NCI-H1930 (cell line): ENCODE data around the gene VKORC1.
"Not testable (repeated sequence)": the region's sequence is repeated elsewhere in the genome, so short reads cannot be mapped to it uniquely, and the experiment has no call there.

Source experiments
- DNase-seq, 2 experiments: peaks; one replicate each; lab custom pipeline; 2025; lab: John Stamatoyannopoulos, UW

The VKORC1 gene

DNA sequence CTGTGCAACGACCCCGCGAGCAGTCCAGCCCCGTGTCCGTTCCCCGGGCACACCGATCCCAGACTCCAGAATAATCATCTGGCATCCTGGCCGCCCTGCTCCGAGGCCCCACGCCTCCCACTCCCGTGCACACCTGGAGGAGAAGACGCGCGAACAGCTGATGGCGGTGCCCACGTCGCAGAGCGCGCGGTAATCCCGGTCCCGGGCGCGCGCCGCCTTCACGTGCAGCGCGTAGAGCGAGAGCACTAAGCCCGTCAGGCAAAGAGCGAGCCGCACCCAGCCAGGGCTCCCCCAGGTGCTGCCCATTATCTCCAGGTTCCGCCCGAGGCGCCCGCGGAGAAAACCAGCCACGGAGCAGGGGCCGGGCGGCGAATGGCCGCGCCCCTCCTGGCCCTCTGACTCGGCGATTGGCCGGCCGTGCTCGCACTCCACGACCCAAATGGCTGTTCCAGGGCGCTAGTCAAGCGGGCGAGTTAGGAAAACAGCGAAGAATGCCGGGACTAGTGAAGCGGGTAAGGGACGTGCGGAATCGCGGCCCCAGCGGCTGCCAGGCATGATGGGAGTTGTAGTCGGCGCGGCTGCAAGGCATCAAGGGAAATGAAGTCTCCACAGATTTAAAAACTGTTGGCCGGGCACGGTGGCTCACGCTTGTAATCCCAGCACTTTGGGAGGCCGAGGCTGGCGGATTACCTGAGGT lies at the start of gene VKORC1:
Gene VKORC1, minus strand, starts transcription at position 374 of the 697 bp plus-strand sequence. Its CDS starts 68 bp downstream, at position 306.
- peak; percentile 98 to 99 for DNase-seq

DNA sequence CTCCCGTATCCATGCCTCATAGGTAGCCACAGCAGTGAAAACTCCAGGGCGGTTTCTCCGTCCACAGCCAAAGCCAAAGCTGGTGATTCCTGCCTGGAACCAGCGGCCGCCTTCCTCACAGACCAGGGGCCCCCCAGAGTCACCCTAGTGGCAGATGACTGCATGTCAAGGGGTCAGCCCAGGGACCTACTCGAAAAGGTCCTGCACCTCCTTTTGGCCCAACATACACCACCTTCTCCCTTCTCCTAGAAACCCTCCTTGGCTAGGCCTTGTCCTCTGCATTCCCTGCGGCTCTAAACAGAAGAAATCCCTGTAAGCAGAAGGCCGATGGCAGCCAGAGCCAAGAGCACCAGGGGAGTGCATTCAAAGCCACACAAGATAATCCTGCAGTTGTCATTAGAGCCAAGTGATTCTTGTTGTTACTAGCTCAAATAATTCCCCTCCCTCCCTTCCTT lies 49.1 kb upstream of the VKORC1 start:
- no peak for DNase-seq

DNA sequence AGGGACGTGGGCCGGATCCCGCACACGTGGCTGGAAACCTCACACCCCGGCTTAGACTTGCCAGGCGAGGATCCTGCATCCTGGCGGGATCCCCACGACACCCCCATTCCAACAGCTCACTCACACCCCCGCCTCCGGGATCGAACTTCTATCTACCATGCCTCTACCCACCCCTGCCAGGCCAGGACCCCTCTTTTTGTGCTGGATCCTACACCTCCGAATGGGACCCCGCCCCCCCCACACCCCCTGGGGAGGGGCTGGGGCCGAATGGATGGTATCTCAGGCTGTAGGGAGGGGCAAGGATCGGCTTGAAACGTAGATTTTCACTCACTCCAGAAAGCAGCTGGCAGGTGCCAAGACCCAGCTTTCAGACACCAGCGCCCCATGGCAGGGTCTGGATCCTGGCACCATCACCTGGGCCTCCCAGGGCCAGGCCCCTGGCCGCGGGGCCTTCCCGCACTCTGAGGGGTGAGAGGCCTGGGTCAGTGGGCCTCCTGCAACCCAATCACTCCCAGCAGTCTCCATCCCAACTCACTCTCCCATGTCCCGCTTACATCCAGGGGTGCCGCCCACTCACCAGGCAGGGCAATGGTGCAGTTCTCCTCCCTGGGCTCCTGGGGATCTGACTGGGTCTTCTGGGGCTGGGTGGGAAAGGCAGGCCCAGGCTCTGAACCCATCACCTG lies 48.6 kb upstream of the VKORC1 start:
- DNase-seq: no peak

DNA sequence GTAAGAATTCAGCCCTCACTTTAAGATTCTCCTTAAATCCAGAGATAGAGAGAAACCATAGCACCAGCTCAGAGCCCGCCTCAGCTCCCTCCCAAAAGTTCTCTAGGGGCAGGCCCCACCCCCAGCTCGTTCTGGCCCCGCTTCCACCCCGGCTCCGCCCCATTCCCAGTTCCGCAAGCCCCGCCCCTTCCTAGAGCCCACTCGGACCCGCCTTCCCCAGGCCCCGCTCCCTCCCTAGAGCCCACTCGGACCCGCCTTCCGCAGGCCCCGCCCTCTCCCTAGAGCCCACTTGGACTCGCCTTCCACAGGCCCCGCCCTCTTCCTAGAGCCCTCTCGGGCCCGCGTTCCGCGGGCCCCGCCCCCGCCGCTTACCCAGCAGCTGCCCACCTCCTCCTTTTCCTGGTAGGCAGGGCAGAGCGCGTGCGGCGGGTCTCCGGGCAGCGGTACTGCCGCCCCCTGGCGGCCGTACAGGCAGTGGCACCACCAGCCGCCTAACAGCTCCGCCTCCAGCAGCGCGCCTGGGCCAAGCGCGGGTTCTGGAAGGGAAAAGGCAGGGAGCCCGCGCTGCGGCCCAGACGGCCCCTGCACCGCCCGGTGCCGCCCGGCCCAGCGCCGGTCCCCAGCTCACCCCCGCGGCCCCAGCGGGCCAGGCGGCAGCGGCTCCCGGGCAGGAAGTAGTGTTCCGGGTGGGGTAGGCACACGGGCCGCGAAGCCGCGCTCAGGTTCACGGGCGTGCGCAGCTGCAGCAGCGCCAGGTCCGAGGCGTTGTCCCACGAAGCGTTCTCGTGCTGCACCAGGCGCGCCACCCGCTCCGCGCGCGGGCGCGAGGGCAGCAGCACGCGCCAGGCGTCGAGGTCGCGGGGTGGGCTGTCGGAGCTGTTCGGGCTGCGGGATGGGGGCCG lies 47.8 kb upstream of the VKORC1 start:
- DNase-seq: peak; percentile 99

DNA sequence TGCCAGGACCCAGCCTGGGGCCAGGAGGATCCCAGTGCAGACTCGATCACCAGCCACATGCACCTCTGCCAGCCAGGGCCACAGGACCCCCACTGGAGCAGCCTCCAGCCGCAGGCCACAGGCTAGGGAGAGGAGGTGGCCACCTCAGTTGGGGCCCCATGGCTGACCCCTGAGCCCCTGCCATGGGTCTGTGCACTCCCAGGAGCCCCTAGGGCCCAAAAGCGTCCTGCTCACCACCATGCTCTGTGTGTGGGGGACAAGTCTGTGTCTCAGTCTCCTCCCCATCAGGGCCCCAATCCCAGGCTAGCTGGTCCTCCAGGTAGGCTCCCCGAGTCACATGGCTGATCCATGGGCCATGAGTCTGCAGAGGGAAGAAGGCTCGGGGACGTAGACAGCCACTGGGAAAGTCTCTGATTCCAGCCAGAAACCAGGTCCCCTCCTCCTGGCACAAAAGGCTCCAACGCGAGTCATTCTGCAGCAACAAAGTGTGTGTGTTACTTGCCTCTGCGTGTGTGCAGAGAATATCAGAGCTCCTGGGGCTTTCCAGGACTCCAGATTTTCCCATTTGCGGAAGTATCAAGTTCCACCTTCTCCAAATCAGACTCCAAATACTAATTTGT lies 47.0 kb upstream of the VKORC1 start:
- no peak for DNase-seq

DNA sequence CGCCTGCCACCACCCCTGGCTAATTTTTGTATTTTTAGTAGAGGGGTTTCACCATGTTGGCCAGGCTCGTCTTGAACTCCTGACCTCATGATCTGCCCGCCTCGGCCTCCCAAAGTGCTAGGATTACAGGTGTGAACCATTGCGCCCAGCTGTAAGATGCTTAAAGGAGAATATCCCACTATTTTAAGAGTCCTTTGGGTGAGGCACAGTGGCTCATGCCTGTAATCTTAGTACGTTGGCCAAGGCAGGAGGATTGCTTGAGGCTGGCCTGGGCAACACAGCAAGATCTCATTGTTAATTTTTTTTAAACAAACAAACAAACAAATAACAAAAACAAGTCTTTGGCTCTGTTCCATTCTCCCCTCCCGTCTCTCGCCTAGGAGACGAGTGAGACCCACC lies 46.5 kb upstream of the VKORC1 start:
- not testable (repeated sequence) for DNase-seq

DNA sequence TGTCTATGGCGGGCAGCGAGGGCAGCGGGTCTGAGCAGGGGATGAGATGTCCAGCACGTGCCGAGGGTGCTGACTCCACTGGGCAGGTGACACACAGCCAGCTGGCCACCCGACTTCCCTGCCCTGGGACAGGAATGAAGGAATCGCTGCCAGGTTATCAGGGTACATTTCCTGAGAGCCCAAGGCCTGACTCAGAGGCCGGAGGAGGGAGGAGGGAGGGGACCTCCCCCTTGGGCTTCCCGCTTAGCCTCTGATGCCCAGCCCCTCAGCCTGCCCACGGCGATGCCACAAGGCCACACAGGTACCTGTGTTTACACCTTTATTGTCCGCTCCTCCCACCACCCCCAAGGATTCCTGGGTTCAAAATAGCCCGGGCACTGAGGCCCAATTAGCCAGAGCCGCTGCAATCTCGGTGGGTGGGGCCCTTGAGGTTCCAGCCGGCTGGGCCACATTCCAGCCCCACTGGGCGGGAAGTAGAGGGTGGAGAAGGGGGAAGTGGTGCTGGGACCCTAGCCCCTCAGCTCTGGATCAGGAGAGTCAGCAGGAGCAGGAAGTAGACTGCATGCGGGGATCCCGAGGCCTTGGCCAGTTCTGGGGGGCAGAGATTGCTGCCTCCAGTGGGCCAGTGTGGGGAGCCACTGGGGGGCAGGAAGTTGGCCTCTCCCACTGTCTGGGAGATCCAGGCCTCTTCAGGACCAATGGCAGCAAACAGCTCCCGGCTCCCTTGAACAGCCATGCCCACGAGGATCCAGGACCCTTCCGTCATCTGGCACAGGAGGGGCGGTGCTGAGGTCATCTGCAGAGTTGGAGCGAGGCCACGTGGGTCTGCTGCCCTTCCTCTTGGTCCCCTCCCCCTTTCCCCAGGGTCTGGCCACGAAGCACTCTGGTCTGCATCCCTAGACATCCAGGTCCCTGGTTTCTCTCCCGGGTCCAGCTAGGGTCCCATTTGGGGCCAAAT lies 44.3 kb upstream of the VKORC1 start:
- no peak for DNase-seq

DNA sequence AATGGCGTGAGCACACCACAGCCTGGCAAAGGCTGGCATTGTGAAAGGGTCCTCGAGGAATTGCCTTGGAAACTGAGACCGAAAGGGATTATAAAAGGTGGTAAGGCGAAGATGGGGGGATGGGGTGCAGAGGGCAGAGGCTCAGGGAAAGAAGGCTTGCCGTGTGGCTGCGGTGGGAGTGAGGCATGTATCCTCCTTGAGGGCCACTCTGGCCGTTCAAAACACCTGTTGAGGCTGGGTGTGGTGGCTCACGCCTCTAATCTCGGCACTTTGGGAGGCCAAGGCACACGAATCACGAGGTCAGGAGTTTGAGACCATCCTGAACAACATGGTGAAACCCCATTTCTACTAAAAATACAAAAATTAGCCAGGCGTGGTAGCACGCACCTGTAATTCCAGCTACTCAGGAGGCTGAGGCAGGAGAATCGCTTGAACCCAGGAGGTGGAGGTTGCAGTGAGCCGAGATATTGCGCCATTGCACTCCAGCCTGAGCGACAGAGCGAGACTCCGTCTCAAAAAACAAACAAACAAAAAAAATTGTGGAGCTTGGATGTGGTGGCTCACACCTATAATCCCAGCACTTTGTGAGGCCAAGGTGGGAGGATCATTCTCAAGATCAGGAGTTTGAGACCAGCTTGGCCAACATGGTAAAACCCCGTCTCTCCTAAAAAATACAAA lies 42.4 kb upstream of the VKORC1 start:
- not testable (repeated sequence) for DNase-seq

DNA sequence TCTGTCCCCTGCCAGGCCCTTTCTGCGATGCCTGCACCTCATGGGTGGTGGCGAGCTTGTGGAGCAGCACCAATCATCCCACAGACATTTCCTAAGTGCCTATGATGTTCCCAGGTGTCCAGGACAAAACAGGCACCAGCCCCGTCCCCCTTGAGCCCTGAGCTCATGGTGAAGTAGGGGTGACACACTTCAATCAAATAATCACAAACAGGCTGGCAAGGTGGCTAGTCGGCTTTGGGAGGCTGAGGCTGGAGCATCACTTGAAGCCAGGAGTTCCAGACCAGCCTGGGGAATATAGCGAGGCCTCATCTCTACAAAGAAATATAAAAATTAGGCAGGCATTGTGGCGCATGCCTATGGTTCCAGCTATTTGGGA lies 41.7 kb upstream of the VKORC1 start:
- no peak for DNase-seq

DNA sequence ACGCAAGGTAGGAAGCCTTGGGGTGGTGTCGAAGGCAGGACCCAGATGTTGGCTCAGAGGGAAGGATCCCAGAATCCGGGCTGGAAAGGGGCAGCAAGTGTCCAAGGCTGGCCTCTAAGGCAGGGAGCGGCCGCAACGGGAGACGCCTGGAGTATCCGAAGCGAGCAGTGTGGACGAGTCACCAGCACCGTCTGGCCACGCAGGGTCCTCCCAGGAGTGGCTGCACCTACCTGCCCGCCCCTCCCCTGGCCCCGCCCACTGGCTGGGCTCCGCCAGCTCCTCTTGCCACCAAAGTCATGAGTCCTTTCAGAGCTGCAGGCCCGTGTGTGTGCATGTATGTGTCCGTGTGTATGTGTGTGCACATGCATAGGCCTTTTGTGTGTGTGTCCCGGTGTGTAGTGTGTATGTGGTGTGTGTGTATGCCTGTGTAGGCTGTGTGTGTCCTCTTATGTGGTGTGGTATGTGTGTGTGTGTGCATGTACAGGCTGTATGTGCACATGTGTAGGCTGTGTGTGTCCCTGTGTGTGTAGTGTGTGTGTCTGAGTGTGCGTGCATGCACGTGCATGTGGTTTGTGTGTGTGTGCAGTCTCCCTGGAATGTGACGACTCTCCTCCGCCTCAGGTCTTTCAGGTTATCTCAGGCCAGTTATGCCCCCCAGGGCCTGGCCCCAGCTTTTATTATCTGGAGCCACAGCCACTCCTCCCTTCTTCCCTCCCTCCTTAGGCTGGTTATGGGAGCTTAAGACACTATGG lies 41.1 kb upstream of the VKORC1 start, which contains the start of gene PRSS8:
Gene PRSS8, minus strand, starts transcription at position 193 of the 752 bp plus-strand sequence. CDS start 229 bp downstream, outside the sequence.
- no peak for DNase-seq

DNA sequence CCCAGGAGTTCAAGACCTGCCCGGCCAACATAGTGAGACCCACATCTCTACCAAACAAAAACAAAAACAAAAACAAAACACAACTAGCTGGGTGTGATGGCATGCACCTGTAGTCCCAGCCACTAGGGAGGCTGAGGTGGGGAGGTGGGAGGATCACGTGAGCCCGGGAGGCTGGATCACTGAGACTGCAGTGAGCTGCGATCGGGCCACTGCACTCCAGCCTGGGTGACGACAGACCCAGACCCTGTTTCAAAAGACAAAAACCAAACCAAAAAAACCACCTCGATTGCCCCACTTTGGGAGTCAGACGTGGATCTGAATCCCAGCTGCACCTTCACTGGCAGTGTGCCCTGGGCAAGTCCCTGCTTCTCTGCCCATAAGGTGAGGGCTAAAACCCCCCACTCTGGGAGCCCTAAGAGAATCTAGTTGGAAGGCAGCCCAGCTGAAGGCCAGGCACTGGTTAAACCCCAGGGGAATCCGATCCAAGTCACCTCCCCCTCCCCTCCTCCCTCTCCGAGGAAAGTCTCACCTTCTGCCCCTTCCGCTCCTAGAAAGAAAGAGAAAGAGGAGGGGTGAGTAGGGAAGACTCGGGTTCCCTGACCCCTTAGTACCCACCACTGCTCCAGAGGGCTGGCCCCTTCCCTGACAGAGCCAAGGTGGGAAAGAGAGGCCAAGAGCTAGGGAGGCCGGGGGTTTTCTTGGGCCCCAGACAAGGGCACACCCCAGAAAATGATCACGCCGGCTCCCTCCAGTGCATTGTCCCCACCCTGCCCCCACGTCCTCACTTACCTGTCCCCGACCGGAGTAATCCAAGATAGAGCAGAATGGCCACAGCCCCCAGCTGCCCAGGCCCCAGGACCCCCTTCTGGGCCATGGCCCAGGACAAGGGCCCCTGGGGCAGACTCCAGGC lies 40.3 kb upstream of the VKORC1 start:
- no peak for DNase-seq

DNA sequence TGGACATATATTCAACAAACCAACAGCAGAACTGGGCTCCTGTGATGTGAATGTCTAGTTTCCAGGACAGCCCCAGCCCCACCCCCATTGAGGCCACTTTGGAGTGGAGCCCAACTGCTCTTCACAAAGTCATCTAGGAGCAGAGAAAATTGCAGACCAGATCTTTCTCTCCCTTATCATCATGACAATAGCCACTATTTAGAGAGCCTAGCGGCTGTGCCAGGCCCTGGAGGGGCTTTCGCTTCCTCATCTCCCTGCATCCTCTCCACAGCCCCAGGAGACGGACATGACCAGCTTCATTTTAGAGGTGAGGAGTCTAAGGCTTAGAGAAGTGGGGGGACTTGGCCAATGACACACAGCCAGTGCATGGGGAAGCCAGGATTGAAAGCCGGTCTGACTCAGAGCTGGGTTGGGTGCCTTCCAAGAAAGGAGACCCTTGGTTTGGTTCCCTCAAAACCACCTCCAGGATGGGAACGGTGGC lies 39.5 kb upstream of the VKORC1 start:
- DNase-seq: no peak

DNA sequence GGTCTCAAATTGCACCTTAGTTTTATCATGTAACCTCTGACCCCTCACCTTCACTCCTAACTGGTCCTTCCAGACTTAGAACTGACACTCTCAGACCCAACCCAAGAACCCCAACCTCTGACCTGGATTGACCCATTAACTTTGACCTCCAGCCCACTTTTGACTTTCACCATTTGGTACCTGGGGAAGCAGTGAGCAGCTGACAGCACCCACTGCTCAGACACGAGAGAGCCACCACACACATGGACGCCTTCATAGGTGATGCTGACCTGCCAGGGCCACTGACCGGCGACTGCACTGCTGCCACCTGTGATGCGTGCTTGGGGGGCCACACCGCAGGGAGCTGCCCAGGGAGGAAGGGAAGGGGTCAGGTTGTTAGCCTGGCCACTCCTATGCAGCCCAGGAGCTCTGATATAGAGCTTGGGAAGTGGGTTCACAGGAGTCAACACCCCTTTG lies 38.5 kb upstream of the VKORC1 start:
- DNase-seq: no peak

DNA sequence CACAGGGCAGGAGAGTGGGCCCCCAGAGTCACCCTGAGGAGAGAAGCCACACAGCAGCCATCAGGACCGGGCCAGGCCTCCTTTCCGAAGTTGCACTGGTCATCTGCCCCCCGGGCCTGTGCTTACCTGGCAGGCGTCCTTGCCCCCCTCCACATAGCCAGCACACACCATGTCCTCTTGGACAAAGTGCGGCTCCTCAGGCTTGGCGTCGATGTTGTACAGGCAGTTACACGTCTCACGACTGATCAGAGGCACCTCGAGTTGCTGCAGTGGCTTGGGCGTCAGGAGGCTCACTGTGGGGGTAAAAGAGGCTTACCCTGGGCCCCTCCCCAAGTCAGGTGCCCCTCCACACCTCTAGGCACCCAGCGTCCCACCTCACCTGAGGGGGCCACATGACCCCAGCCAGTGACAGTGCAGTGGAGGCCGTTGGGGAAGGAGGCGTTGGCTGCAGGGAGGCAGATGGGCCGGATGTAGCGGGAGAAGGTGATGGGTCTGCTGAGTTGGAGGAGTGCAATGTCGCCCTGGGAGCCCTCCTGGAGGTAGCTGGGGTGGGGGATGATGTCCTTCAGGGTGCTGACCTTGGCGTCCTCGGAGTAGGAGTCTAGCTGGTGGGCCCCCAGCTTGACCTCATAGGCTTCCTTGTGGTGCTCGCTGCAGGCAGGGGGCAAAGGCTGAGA lies 37.8 kb upstream of the VKORC1 start:
- DNase-seq: no peak

DNA sequence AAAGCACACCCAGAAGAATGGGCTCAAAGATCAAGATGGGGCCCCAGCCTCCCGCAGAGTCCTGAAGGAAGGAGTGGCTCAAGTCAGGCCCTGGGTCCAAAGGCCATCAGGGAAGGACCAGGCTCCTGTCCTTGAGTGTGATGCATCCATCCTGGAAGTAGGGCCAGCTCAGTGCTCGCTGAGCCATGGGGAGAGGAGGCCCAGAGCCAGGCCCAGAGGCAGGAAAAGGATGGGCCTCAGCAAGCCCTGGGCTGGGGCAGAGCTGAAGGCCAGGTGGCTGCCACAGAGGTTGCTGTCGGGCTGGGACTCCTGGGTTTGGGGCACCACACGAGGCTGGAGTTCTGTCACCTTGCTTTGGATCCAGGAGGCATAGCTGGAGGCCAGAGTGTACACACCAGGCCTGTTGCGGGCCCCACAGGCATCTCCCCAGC lies 37.3 kb upstream of the VKORC1 start:
- no peak for DNase-seq

DNA sequence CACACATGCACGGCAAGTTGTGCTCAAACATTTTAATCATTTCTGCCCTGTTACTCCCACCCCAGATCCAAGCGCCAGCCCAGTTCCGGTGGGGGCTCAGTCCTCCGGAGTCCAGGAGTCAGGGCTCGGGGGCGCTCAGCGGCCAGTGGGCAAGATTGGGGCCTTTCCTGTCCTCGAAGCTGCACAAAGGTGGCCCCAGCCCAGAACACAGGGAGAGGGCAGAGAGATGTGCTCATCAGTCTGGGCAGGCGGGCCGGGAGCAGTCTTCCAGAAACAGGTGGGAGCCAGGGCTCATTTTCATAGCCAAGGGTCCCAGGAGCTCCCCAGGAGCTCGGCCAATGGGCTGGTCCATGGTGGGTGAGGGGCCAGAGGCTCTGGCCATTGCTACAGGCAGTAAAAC lies 36.8 kb upstream of the VKORC1 start:
- DNase-seq: no peak

DNA sequence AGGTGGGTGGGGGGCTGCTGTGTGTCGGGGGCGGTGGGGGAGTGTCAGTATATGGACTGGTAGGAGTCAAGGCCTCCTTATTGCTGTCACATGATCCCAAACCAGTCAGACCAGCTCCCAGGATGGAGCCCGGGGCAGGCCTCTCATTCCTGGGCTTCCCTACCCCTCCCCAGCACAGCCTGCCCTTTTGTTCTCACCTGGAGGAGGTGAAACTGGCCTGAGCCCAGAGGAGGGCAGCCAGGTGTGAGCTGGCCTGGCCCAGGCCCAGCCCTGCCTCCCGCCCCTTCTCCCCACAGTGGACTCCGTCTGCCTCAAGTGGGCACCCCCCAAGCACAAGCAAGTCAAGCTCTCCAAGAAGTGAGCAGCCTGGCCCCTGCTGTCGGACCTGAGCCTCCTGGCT lies 36.3 kb upstream of the VKORC1 start:
- DNase-seq: no peak
